Hepatocyte (in vitro differentiated cells): Measurements from ENCODE around the gene FOCAD.

Experiments used
- CTCF ChIP-seq: fragments of 200-600 bp; sonication (generic); IDR thresholded peaks from 2 replicates; pipeline ENCODE4 v1.5.1; 2016; ENCODE audit warnings: antibody characterized with exemption, mild to moderate bottlenecking; ENCODE audit not compliant: poor library complexity
- EZH2 ChIP-seq: fragments of 200-600 bp; sonication (generic); IDR thresholded peaks from 2 replicates; pipeline ENCODE4 v1.6.1; 2016; ENCODE audit warnings: antibody characterized with exemption, mild to moderate bottlenecking, borderline replicate concordance

- no peak for TF ChIP-seq CTCF
- no peak for TF ChIP-seq EZH2
Observed at GRCh38 chr9:20880675-20881074, 196.6 kb downstream of the FOCAD start.
